Measurements from ENCODE around the gene TNRC18. TPM values are rescaled to one million over a fixed set of nuclear protein-coding genes. Genes with fewer than 3 reads are reported as not detected.

Gene TNRC18
- polyA plus RNA-seq, 1 of the 3 experiments (the other 2 are of a cell fraction): 34.4 TPM

DNA sequence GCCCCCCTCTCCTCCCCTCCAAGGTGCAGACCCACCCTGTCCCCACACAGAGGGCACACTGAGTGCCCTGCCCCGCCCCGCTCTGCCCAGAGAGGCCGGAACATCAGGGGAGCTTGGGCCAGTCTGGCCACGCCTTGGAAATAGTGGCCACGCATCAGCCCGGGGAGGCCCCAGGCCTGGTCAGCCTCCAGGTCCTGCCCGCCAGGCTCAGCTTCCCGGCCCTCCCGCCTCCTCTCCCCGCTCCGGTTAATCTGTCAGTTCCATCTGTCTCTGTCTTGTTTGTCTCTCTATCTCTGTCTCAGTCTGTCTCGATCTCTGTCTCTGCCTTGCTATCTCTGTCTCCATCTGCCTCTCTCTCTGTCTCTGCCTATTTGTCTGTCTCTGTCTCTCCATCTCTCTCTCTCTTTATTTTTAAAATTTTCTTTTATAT is 28.9 kb upstream of the TNRC18 start (continued):
- TF ChIP-seq SIN3A (IDR thresholded peaks at IDR 0.05; ENCODE audit: borderline replicate concordance, low read depth, low read length) (no peak), YY1 (IDR thresholded peaks at IDR 0.05; ENCODE audit: low read depth) (no peak), TCF12 (IDR thresholded peaks at IDR 0.05) (no peak), CHD2 (IDR thresholded peaks at IDR 0.05; ENCODE audit: low read length, partially characterized antibody) (no peak), ELF1 (IDR thresholded peaks at IDR 0.05) (no peak), GABPA (IDR thresholded peaks at IDR 0.05; ENCODE audit: low read depth) (no peak), NFIC (IDR thresholded peaks at IDR 0.05; ENCODE audit: borderline replicate concordance) (no peak), MXI1 (IDR thresholded peaks at IDR 0.05; ENCODE audit: low read depth, low read length) (no peak), RFX5 (IDR thresholded peaks at IDR 0.05; ENCODE audit: low read length) (no peak)
- TF ChIP-seq, protein P1, sequence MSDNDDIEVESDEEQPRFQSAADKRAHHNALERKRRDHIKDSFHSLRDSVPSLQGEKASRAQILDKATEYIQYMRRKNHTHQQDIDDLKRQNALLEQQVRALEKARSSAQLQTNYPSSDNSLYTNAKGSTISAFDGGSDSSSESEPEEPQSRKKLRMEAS (IDR thresholded peaks at IDR 0.05; ENCODE audit: low read depth): no peak

DNA sequence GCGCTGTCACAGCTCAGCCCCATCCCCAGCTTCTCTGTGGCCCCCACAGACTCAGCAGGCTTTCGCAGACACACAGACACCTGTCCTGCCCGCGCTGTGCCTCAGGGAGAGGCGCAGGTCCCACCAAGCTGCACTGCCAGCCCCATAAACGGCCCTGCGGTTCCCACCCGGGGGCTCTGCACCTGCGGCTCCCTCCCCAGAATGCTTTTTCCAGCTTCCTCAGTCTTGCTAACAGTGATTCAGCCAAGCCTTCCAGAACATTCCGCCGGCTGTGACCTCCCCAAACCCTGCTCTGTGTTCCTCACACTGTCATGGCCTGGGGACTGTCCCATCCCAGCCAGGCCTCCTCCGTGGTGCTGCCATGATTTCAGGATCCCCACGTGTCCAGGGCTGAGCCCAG is 27.8 kb upstream of the TNRC18 start:
- Histone ChIP-seq H3K36me3 (replicated peaks in 1 of 2; ENCODE audit: control insufficient read depth in 1 of 2, insufficient read depth in 2 of 2, low read length in 1 of 2) (no peaks in the 10 kb centered on the region), H2AFZ (ENCODE audit: low read depth) (no peak overlapping the region), H3F3A (replicated peaks; ENCODE audit: insufficient read depth) (peaks cover 16% of the 10 kb centered on the region), H3K4me2 (no peak overlapping the region), H3K9me3 (no peaks in the 10 kb centered on the region), H3K4me3 (ENCODE audit: low read depth in 2 of 2, low read length in 1 of 2) (no peak overlapping the region), H3K4me1 (ENCODE audit: control insufficient read depth in 1 of 2, insufficient read depth in 2 of 2, low read depth in 1 of 2, low read length in 1 of 2) (peaks cover 0 to 3% of the 10 kb centered on the region in 2 experiments; a peak in 1 of 4 replicates), H3K79me2 (ENCODE audit: insufficient read depth) (no peaks in the 10 kb centered on the region), H3K9ac (no peak overlapping the region), H3K9me2 (no peaks in the 10 kb centered on the region), H3K27me3 (ENCODE audit: insufficient read depth) (no peaks in the 10 kb centered on the region), H4K20me1 (ENCODE audit: insufficient read depth) (no peaks in the 10 kb centered on the region), H3K27ac (ENCODE audit: low read depth in 2 of 2, low read length in 1 of 2) (no peak overlapping the region)
- no peak for TF ChIP-seq YY1 (IDR thresholded peaks at IDR 0.05; ENCODE audit: low read depth)
- no peak for TF ChIP-seq FOXM1 (IDR thresholded peaks at IDR 0.05; ENCODE audit: low read depth)
- no peak for TF ChIP-seq CTCF (IDR thresholded peaks at IDR 0.05)
- no peak for TF ChIP-seq RAD21 (IDR thresholded peaks at IDR 0.05; ENCODE audit: low read length)
- CTCF ChIA-PET: interaction anchor here (0.7 to 8.1 kb wide), 39 partner anchors 10 to 622 kb away, joined by 3 to 150 read pairs (median 6); no protein-coding TSS in a partner anchor
- POLR2A ChIA-PET: interaction anchor here (0.5 to 1.1 kb wide), 5 partner anchors 13 to 197 kb away, joined by 3 to 6 read pairs (median 4); no protein-coding TSS in a partner anchor
- DNase-seq: no peak
- WGBS (ENCODE audit: low lambda C conversion rate): 91% methylated on average over 13 of the region's 13 CpGs

GRCh38 chr7:5450549-5451327 is 27.1 kb upstream of the TNRC18 start:
- H3K36me3 ChIP-seq (replicated peaks in 1 of 2; ENCODE audit: control insufficient read depth in 1 of 2, insufficient read depth in 2 of 2, low read length in 1 of 2): no peaks in the 10 kb centered on the region
- H3K4me2 ChIP-seq: no peak overlapping the region
- no peak overlapping the region for H3K9ac ChIP-seq
- H3K79me2 ChIP-seq (ENCODE audit: insufficient read depth): no peaks in the 10 kb centered on the region
- no peak overlapping the region; a peak in 1 of 4 replicates for H3K4me3 ChIP-seq (ENCODE audit: low read depth in 2 of 2, low read length in 1 of 2)
- ChIA-PET CTCF (interaction anchor here (0.6 to 8.1 kb wide), 55 partner anchors 10 to 621 kb away, joined by 3 to 150 read pairs (median 4); partner anchors contain the start of gene WIPI2), POLR2A (interaction anchor here (0.5 to 1.1 kb wide), 6 partner anchors 12 to 196 kb away, joined by 3 to 6 read pairs (median 4); partner anchors contain the start of gene TNRC18)
- H3K27me3 ChIP-seq (ENCODE audit: insufficient read depth): no peaks in the 10 kb centered on the region
- no peak overlapping the region for H2AFZ ChIP-seq (ENCODE audit: low read depth)
- 55% methylated on average over 14 of the region's 19 CpGs for WGBS (ENCODE audit: low lambda C conversion rate)
- no peaks in the 10 kb centered on the region for H4K20me1 ChIP-seq (ENCODE audit: insufficient read depth)
- H3K9me2 ChIP-seq: no peaks in the 10 kb centered on the region
- H3F3A ChIP-seq (replicated peaks; ENCODE audit: insufficient read depth): peaks cover 16% of the 10 kb centered on the region
- no peaks in the 10 kb centered on the region for H3K9me3 ChIP-seq
- no peak overlapping the region for H3K27ac ChIP-seq (ENCODE audit: low read depth in 2 of 2, low read length in 1 of 2)
- peak; percentile 94 for DNase-seq
- H3K4me1 ChIP-seq (ENCODE audit: control insufficient read depth in 1 of 2, insufficient read depth in 2 of 2, low read depth in 1 of 2, low read length in 1 of 2): peaks cover 0 to 3% of the 10 kb centered on the region in 2 experiments; a peak in 1 of 4 replicates
- TF ChIP-seq, protein P1 (IDR thresholded peaks at IDR 0.05; ENCODE audit: low read depth): no peak
- TF ChIP-seq SMC3 (IDR thresholded peaks at IDR 0.05; ENCODE audit: low read depth, low read length) (peak; percentile 58), FOXM1 (IDR thresholded peaks at IDR 0.05; ENCODE audit: low read depth) (no peak), RAD21 (IDR thresholded peaks at IDR 0.05; ENCODE audit: low read length) (peak; percentile 85), RCOR1 (IDR thresholded peaks at IDR 0.05; ENCODE audit: low read length) (no peak), TCF12 (IDR thresholded peaks at IDR 0.05) (no peak)
- TF ChIP-seq, protein P2, sequence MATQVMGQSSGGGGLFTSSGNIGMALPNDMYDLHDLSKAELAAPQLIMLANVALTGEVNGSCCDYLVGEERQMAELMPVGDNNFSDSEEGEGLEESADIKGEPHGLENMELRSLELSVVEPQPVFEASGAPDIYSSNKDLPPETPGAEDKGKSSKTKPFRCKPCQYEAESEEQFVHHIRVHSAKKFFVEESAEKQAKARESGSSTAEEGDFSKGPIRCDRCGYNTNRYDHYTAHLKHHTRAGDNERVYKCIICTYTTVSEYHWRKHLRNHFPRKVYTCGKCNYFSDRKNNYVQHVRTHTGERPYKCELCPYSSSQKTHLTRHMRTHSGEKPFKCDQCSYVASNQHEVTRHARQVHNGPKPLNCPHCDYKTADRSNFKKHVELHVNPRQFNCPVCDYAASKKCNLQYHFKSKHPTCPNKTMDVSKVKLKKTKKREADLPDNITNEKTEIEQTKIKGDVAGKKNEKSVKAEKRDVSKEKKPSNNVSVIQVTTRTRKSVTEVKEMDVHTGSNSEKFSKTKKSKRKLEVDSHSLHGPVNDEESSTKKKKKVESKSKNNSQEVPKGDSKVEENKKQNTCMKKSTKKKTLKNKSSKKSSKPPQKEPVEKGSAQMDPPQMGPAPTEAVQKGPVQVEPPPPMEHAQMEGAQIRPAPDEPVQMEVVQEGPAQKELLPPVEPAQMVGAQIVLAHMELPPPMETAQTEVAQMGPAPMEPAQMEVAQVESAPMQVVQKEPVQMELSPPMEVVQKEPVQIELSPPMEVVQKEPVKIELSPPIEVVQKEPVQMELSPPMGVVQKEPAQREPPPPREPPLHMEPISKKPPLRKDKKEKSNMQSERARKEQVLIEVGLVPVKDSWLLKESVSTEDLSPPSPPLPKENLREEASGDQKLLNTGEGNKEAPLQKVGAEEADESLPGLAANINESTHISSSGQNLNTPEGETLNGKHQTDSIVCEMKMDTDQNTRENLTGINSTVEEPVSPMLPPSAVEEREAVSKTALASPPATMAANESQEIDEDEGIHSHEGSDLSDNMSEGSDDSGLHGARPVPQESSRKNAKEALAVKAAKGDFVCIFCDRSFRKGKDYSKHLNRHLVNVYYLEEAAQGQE (IDR thresholded peaks at IDR 0.05; ENCODE audit: low read depth, low read length): no peak
- TF ChIP-seq, protein P3, sequence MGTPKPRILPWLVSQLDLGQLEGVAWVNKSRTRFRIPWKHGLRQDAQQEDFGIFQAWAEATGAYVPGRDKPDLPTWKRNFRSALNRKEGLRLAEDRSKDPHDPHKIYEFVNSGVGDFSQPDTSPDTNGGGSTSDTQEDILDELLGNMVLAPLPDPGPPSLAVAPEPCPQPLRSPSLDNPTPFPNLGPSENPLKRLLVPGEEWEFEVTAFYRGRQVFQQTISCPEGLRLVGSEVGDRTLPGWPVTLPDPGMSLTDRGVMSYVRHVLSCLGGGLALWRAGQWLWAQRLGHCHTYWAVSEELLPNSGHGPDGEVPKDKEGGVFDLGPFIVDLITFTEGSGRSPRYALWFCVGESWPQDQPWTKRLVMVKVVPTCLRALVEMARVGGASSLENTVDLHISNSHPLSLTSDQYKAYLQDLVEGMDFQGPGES (IDR thresholded peaks at IDR 0.05; ENCODE audit: low read depth, low read length): no peak

All from SK-N-SH (cell line).